ENCODE results near the gene LACTB.

Gene LACTB

GRCh38 chr15:63107895-63108546 is 13.6 kb upstream of the LACTB start:
- Histone ChIP-seq H3K4me3 (ENCODE audit: extremely low read depth, insufficient read depth, low read length, poor library complexity, severe bottlenecking) (no peak overlapping the region), H3K4me1 (ENCODE audit: control insufficient read depth, insufficient read depth, low read length, poor library complexity, severe bottlenecking) (no peaks in the 10 kb centered on the region), H3K36me3 (ENCODE audit: control insufficient read depth, insufficient read depth, low read length) (no peaks in the 10 kb centered on the region), H3K27ac (ENCODE audit: low read depth, low read length, severe bottlenecking) (no peak overlapping the region), H3K9me3 (ENCODE audit: control insufficient read depth, low read length) (peaks cover 8% of the 10 kb centered on the region)
- whole genome bisulfite sequencing, 2 experiments (ENCODE audit: insufficient coverage in 2 of 2): 85 to 99% methylated on average over 6 to 7 of the region's 9 CpGs

GRCh38 chr15:63109498-63109897 is 12.2 kb upstream of the LACTB start:
- H3K4me1 ChIP-seq (ENCODE audit: control insufficient read depth, insufficient read depth, low read length, poor library complexity, severe bottlenecking): peaks cover 5% of the 10 kb centered on the region
- WGBS, 2 experiments (ENCODE audit: insufficient coverage in 2 of 2): 89 to 95% methylated on average over 2 of the region's 2 CpGs
- no peaks in the 10 kb centered on the region for H3K36me3 ChIP-seq (ENCODE audit: control insufficient read depth, insufficient read depth, low read length)
- H3K9me3 ChIP-seq (ENCODE audit: control insufficient read depth, low read length): peaks cover 8% of the 10 kb centered on the region
- H3K27ac ChIP-seq (ENCODE audit: low read depth, low read length, severe bottlenecking): no peak overlapping the region
- H3K4me3 ChIP-seq (ENCODE audit: extremely low read depth, insufficient read depth, low read length, poor library complexity, severe bottlenecking): no peak overlapping the region

DNA sequence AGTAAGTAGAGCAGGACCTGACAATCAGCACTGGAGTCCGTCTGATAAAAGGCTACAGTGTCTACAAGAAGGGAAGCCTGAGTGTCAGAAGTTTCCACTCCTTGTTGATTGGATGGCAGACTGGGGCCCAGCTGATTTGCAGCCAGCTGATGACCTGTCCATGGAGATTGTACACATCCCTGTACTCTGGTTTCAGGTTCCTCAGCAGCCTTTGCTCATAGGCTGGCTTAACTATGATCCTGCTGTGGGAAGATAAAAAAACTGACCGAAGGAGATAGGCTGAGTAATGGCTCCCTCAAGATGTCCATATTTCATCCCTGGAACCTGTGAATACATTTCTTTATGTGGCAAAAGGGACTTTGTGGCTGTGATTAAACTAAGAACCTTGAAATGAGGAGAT is 11.7 kb upstream of the LACTB start:
- Histone ChIP-seq H3K9me3 (ENCODE audit: control insufficient read depth, low read length) (peaks cover 8% of the 10 kb centered on the region), H3K27ac (ENCODE audit: low read depth, low read length, severe bottlenecking) (no peak overlapping the region), H3K4me3 (ENCODE audit: extremely low read depth, insufficient read depth, low read length, poor library complexity, severe bottlenecking) (no peak overlapping the region), H3K4me1 (ENCODE audit: control insufficient read depth, insufficient read depth, low read length, poor library complexity, severe bottlenecking) (peaks cover 5% of the 10 kb centered on the region), H3K36me3 (ENCODE audit: control insufficient read depth, insufficient read depth, low read length) (no peaks in the 10 kb centered on the region)
- 67 to 91% methylated on average over 1 of the region's 2 CpGs for WGBS, 2 experiments (ENCODE audit: insufficient coverage in 2 of 2)

DNA sequence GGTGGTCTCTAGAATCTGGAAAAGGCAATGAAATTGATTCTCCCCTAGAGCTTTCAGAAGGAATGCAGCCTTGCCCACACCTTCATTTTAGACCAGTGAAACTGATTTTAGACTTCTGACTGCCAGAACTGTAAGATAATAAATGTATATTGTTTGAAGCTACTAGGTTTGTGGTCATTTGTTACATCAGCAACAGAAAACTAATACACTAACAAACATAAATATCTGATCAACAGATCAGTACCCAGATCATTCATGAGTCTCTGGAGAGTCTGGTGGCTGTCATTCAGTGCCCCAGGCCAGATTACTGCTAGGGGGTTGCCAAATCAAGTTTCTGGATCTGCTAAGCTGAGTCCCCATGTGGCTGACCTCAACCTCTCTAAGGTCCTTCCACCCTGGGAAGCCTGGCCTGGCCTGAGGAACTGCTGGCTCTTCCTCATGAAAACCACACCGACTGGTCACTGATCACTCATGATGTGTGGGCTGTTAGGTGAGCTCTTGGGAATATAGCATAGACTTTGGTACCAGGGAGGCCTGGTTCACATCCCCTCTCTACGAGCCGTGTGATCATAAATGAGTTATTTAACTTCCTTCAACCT is 11.1 kb upstream of the LACTB start:
- Histone ChIP-seq H3K27ac (ENCODE audit: low read depth, low read length, severe bottlenecking) (no peak overlapping the region), H3K36me3 (ENCODE audit: control insufficient read depth, insufficient read depth, low read length) (no peaks in the 10 kb centered on the region), H3K4me1 (ENCODE audit: control insufficient read depth, insufficient read depth, low read length, poor library complexity, severe bottlenecking) (peaks cover 5% of the 10 kb centered on the region), H3K9me3 (ENCODE audit: control insufficient read depth, low read length) (peaks cover 5% of the 10 kb centered on the region), H3K4me3 (ENCODE audit: extremely low read depth, insufficient read depth, low read length, poor library complexity, severe bottlenecking) (no peak overlapping the region)
- 90% methylated on average over 1 of the region's 3 CpGs; no CpG with 5 or more reads in 1 of the 2 experiments for whole genome bisulfite sequencing, 2 experiments (ENCODE audit: insufficient coverage in 2 of 2)

DNA sequence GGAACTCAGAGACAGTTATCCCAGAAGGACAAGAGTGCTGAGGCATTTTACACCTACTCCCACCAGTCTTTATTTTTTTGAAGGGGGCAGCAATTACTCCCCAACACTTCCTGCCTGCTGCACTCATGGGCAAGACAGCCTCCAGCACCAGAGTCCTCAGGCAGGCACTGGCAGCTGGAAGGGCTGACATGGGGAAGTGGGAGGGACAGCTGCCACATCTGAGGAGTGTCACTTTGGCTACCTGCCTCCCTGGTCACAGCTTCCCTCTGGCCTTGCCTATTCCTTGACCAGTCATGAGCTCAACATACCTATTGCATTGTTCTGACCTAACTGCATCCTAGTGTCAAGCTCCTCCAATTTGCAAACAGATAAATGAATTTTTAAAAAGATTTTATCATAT is 10.2 kb upstream of the LACTB start:
- no peaks in the 10 kb centered on the region for H3K9me3 ChIP-seq (ENCODE audit: control insufficient read depth, low read length)
- H3K4me1 ChIP-seq (ENCODE audit: control insufficient read depth, insufficient read depth, low read length, poor library complexity, severe bottlenecking): peaks cover 5% of the 10 kb centered on the region
- H3K27ac ChIP-seq (ENCODE audit: low read depth, low read length, severe bottlenecking): no peak overlapping the region
- H3K36me3 ChIP-seq (ENCODE audit: control insufficient read depth, insufficient read depth, low read length): no peaks in the 10 kb centered on the region
- H3K4me3 ChIP-seq (ENCODE audit: extremely low read depth, insufficient read depth, low read length, poor library complexity, severe bottlenecking): no peak overlapping the region

- no peaks in the 10 kb centered on the region for H3K36me3 ChIP-seq (ENCODE audit: control insufficient read depth, insufficient read depth, low read length)
- H3K27ac ChIP-seq (ENCODE audit: low read depth, low read length, severe bottlenecking): no peak overlapping the region
- H3K4me3 ChIP-seq (ENCODE audit: extremely low read depth, insufficient read depth, low read length, poor library complexity, severe bottlenecking): no peak overlapping the region
- H3K4me1 ChIP-seq (ENCODE audit: control insufficient read depth, insufficient read depth, low read length, poor library complexity, severe bottlenecking): peaks cover 5% of the 10 kb centered on the region
- no peaks in the 10 kb centered on the region for H3K9me3 ChIP-seq (ENCODE audit: control insufficient read depth, low read length)
- WGBS, 2 experiments (ENCODE audit: insufficient coverage in 2 of 2): 100% methylated on average over 2 of the region's 3 CpGs; no CpG with 5 or more reads in 1 of the 2 experiments
Observed at GRCh38 chr15:63112871-63113270, 8.8 kb upstream of the LACTB start.

GRCh38 chr15:63114465-63114864 is 7.2 kb upstream of the LACTB start:
- H3K27ac ChIP-seq (ENCODE audit: low read depth, low read length, severe bottlenecking): no peak overlapping the region
- no peaks in the 10 kb centered on the region for H3K9me3 ChIP-seq (ENCODE audit: control insufficient read depth, low read length)
- no peaks in the 10 kb centered on the region for H3K36me3 ChIP-seq (ENCODE audit: control insufficient read depth, insufficient read depth, low read length)
- peaks cover 5% of the 10 kb centered on the region for H3K4me1 ChIP-seq (ENCODE audit: control insufficient read depth, insufficient read depth, low read length, poor library complexity, severe bottlenecking)
- H3K4me3 ChIP-seq (ENCODE audit: extremely low read depth, insufficient read depth, low read length, poor library complexity, severe bottlenecking): no peak overlapping the region
- 85% methylated on average over 2 of the region's 2 CpGs; no CpG with 5 or more reads in 1 of the 2 experiments for WGBS, 2 experiments (ENCODE audit: insufficient coverage in 2 of 2)

GRCh38 chr15:63118854-63119253 is 2.8 kb upstream of the LACTB start:
- Histone ChIP-seq H3K4me3 (ENCODE audit: extremely low read depth, insufficient read depth, low read length, poor library complexity, severe bottlenecking) (no peak overlapping the region), H3K4me1 (ENCODE audit: control insufficient read depth, insufficient read depth, low read length, poor library complexity, severe bottlenecking) (peaks cover 3% of the 10 kb centered on the region), H3K27ac (ENCODE audit: low read depth, low read length, severe bottlenecking) (no peak overlapping the region), H3K36me3 (ENCODE audit: control insufficient read depth, insufficient read depth, low read length) (no peaks in the 10 kb centered on the region), H3K9me3 (ENCODE audit: control insufficient read depth, low read length) (peaks cover 8% of the 10 kb centered on the region)
- 88% methylated on average over 2 of the region's 3 CpGs; no CpG with 5 or more reads in 1 of the 2 experiments for WGBS, 2 experiments (ENCODE audit: insufficient coverage in 2 of 2)

GRCh38 chr15:63122002-63122875 is 578 bp downstream of the LACTB start:
- Histone ChIP-seq H3K9me3 (ENCODE audit: control insufficient read depth, low read length) (peaks cover 8% of the 10 kb centered on the region), H3K27ac (ENCODE audit: low read depth, low read length, severe bottlenecking) (peak overlapping the region; percentile 16), H3K4me1 (ENCODE audit: control insufficient read depth, insufficient read depth, low read length, poor library complexity, severe bottlenecking) (no peaks in the 10 kb centered on the region), H3K36me3 (ENCODE audit: control insufficient read depth, insufficient read depth, low read length) (no peaks in the 10 kb centered on the region), H3K4me3 (ENCODE audit: extremely low read depth, insufficient read depth, low read length, poor library complexity, severe bottlenecking) (peak overlapping the region; percentile 75)
- 0 to 1% methylated on average over 31 to 47 of the region's 59 CpGs for WGBS, 2 experiments (ENCODE audit: insufficient coverage in 2 of 2)

DNA sequence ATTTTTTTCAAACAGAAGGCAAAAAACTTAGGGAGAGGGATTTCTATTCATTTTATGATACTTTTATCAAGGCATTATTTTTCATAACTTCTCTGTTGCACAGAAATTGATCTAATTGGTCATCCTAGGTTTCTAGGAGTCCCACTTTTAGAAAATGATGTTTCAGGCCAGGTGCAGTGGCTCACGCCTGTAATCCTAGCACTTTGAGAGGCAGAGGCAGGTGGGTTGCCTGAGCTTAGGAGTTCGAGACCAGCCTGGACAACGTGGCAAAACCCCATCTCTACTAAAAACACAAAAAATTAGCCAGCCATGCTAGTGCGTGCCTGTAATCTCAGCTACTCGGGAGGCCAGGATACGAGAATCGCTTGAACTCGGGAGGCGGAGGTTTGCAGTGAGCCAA is 2.8 kb downstream of the LACTB start:
- Histone ChIP-seq H3K4me1 (ENCODE audit: control insufficient read depth, insufficient read depth, low read length, poor library complexity, severe bottlenecking) (no peaks in the 10 kb centered on the region), H3K27ac (ENCODE audit: low read depth, low read length, severe bottlenecking) (no peak overlapping the region), H3K4me3 (ENCODE audit: extremely low read depth, insufficient read depth, low read length, poor library complexity, severe bottlenecking) (no peak overlapping the region), H3K9me3 (ENCODE audit: control insufficient read depth, low read length) (peaks cover 8% of the 10 kb centered on the region), H3K36me3 (ENCODE audit: control insufficient read depth, insufficient read depth, low read length) (no peaks in the 10 kb centered on the region)
- WGBS, 2 experiments (ENCODE audit: insufficient coverage in 2 of 2): 98 to 100% methylated on average over 7 of the region's 9 CpGs
